Stimulated activated CD8-positive, alpha-beta memory T cell treated with anti-CD3 and anti-CD28 coated beads, Interleukin-7, amount 100 ng/mL, for 4 hours (primary cell): ENCODE data around the gene WDR45B.

Source experiments
- DNase-seq, 2 donors: peaks; one replicate each; pipeline ENCODE4 v3.0.0-alpha.2; 2020; ENCODE audit warnings: low read depth in 2 of 2

The WDR45B gene

DNA sequence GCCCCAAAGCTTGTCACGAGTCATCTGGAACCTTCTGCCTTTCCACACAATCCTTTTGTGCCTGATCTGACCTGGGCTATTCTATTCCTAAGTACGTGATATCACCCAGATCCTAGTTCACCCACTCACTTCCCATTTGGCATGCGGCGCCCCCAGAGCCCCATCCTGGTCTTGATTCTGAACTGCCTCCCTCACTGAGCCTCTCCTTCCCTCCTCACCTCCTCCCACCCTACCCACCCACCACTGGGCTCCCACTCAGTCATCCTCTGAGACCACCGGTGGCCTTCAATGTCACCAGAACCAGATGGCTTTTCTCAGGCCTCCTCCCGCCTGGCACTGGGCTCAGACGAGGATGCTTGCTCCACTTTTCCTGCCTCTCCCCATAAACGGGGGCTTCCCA, 18.5 kb downstream of the WDR45B start:
- DNase-seq: no peak

DNA sequence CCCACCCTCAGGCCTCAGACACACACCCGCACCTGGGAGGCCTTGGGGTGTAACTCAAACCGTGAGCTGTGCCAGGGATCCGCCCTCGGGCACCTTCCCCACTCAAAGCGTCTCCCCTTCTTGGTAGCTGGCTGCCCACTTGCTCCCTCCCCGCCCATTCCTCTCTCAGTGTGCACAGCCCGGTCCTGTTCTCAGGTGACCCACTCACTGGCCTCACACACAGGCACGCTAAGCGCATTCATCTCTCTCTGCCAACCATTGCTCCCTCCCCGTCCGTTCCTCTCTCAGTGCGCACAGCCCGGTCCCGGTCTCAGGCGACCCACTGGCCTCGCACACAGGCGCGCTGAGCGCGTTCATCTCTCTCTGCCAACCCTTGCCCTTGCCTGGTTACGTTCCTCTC, 20.8 kb downstream of the WDR45B start:
- DNase-seq: no peak

DNA sequence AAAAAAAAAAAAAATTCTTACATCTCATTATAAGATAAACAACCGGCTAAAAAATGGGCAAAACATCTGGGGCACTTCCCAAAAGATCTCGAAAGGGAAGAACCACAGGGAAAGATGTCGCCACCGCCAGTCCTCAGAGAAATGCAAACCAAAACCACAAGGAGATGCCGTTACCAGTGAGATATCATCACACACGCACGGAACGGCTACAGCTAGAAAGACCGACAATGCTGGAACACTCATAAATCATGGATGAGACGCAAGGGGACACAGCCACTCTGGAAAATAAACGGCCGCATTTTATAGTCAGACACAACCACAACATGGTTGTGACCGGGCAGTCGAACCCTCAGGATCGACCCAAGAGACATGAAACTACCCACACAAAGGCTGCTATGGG, 24.5 kb downstream of the WDR45B start:
- no peak for DNase-seq

DNA sequence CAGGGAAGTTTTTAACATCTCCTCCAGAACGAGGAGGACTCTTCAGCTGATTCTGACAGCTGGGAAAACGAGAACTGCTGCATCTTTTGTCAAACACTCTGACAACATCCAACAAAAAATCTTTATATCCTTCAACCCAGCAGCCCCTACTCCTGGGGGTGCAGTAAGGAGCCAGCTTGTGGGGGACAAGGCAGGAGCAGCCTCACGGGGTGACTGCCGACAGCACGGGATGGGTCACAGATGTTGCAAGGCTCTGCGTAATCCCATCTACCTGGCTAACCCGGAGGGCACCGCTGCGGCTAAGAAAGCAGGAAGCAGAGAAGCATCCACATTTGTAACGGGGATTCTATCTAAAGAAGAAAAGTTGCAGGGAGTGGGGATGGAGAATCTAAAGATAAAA, 28.6 kb downstream of the WDR45B start:
- DNase-seq: no peak

DNA sequence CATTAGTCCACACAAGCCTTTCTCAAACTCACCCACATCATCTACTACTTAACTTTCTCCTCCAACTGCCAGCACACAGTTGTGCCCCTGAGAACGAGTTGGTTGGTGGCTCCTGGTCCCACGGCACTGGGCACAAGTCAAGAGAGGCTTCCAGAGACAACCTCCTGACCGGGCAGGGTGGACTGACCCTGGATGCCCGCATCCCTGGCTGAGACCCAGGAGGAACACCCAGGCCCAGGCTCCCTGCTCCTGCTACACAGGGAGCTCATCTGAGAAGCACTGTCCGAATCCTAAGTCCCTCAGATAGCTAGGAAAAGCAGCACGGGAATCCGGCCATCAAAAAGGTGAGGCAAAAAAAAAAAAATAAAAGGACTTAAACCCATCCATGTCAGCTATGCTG, 29.0 kb downstream of the WDR45B start:
- no peak for DNase-seq

DNA sequence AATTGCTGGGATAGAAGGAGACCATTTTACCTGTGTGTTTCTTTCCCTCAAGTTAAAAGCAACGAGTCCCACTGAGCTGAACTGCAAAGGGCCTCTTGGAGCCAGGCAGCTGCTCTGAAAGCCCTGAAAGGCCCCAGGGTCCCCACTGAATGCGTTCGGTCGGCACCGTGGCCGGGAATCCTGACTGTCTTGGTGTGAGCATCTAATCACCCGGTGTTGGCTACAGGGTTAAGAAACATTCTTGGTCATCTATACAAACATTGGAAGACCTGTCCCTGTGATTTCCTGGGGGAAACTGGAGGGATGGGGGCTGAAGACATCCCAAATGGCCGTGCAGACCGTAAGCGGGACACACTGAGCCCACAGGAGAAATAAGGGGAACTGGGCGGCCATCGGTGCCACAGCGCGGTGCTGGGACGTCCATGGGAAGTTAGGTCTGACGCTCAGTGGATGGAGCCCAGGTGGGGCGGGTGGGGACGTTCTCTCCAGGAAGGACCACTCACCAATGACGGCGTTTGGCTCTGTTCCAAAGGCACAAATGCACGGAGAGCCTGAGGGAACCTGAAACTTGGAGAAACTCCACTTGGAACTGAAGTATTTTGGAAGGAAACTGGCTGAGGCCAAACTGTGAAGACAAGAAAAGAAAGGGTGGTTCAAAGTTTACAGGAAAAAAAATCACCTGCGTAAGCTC, 32.1 kb downstream of the WDR45B start:
- DNase-seq: no peak

DNA sequence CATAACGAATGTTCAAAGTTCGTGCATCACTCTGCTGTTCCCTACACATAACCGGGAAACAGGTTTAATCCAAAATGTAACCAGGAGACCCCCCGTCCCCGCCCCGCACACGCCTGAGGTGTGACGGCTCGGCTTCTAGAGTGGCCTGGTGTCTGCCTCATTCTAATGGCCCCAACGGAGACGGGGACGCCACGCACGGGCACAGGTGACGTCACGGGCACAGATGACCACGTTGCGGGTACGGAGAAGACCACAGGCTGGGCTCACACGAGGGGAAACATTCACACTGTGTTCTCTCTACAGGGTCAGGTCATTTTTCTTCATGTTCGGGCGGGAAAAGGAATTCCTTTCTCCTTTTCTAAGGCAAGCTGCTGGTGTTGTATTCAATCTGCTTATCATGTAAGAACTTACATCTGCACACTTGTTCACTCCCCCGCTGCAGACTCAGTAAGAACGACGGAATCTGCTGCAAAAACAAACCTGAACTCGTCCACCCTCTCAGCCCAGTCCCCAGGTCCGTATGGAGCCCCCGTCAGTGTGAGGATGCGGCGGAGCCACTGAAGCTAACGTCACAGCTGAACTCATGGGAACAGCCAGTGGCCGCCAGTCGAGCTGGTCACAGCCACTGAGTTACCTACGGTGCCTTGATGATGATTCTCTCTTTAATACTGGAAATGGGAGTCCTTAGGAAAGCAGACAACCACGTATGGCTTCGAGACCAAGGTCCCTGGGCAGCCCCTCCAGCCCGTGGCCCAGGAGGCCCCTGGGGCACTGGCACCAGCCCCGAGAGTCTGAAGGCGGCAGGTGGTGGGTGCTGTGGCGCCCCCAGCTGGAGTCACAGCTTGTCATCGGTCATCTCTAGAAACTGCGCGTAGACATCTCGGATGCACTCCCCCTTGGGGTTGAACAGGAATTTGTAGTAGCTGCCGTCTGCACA, 32.9 kb downstream of the WDR45B start:
- DNase-seq: no peak

DNA sequence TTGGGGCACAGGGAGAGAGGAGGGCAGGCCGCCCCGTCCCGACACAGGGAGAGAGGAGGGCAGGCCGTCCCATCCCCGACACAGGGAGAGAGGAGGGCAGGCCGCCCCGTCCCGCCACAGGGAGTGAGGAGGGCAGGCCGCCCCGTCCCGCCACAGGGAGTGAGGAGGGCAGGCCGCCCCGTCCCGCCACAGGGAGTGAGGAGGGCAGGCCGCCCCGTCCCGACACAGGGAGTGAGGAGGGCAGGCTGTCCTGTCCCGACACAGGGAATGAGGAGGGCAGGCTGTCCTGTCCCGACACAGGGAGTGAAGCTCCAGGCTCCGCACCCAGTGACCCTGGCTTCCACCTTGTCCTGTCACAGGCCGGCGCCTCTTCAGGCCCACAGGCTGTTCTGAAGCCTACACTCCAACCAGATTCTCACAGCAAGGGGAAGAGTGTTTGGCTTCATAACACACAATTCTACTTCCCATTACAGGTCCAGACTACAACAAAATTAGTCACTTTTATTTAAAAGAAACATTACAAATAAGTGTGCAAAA, 34.1 kb downstream of the WDR45B start:
- DNase-seq: no peak

DNA sequence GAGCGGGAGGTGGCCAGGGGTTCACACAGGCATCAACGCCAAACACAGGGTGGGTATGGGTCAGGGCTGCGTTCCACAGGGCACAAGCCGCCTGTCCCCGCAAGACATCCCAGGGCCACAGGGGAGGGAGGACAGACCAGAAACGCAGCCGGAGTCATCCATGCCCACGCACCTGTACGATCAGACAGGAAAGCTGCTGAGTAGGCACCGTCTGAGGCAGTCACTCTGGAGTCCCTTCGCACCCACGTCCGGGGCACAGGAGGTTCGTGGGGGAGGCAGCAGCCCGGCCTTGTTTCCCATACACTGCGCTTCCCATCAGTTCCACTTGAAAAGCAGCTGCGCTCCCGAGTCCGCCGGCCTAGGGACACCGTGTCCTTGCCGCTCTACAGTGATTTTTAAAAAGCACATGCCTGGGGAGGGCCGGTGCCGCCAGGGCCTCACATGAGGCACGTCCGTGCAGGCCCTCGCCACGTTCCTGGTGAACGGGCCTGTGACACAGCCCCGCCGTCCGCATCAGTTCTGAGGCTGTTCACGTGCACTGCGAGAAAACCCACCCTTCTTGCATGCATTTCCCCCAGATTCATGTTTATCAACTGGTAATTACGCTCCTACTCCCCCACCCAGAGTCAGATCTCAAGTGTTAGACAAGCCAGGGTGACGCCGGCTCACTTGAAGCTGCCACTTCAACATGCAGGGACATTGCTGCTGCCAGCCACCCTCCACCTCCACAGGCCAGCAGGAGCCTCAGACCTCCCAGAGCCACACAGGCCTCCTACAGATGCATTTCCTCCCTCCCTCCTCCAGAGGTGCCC, 34.8 kb downstream of the WDR45B start:
- no peak for DNase-seq

DNA sequence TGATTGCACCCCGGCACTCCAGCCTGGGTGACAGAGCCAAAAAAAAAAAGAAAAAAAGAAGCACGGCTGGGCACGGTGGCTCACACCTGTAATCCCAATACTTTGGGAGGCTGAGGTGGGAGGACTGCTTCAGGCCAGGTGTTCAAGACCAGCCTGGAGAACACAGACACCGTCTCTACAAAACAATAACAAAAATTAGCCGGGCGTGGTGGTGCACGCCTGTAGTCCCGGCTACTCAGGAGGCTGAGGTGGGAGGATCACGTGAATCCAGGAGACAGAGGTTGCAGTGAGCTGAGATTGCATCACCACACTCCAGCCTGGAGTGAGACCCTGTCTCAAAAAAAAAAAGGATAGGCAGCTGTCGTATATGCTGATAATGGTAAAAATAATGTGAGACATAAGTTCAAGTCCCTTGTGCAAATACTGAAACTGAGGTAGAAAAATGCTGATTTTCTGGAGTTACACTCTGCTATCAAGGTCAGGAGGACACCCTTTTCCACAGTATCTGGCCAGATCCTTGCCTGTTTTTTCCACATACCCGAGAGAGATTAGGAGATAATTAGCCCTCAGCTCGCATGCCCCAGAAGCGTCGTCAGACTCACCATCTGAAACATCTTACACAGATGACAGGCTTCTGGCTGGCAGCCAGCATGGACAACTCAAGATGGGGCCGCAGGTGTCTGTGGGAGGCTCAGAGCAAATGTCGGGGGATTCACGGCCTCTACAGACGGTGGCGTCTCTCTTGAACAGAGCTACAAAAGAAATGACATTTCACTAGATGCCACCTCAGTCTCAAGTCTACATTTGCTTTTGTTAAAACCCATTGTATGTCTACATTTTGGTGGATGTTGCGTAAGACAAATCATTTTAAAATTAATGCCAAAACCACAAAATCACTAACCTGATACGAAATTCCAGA, 36.8 kb downstream of the WDR45B start:
- DNase-seq: no peak

DNA sequence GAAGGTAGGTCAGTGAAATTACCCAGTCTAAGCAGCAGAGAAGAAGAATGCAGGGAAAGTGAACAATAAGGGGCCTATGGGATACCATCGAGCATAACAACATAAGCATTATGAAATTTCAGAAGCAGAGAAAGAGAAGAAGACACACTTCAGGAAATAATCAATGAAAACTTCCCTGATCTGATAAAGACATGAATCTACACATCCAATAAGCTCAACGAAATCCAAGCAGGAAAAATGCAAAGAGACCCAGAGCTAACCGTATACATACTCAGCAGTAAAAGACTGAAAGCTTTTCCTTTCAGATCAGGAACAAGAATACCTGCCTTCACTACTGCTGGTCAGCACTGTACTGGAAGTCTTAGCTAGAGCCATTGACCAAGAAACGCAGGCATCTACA, 38.6 kb downstream of the WDR45B start:
- no peak for DNase-seq

DNA sequence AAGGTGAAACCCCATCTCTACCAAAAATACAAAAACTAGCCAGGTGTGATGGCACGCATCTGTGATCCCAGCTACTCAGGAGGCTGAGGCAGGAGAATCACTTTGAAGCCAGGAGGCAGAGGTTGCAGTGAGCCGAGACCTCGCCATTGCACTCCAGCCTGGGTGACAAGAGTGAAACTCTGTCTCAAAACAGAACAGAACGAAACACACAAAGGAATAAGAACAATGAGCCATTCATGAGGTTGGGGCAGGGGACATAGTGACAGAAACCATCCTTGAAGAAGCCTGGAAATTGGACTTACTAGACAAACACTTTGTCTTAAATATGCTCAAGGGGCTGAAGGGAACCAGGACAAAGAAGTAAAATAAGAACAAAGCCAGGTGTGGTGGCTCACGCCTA, 39.4 kb downstream of the WDR45B start:
- no peak for DNase-seq

DNA sequence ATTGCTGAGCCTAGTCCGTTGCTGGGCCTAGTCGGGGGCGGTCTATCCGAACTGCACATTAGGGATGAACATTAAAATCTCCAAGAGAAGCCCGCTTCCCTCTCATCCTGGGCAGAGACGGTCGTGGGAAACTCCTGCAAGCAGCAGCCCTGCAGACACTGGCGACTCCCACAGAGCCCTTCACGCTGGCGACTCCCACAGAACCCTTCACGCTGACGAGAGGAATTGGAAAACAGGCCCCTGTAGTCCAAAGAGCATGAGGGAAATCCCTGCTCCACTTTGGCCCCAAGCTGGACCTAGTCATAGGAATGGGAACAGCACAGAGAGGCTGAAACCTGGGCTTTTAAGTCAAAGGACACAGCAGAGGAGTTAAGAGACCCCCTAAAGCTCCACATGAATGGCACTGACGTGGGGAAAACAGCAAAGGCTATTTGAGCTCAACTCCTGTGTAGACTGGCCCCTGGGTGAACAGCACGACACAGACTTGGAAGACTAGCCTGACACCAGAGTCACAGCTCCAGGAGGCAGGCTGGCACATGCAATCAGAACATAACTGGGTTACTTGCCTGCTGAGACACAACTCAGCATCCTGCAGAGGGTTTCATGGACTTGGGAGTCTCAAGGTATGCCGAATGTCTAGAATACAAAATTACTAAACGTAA, 42.2 kb downstream of the WDR45B start:
- no peak for DNase-seq

DNA sequence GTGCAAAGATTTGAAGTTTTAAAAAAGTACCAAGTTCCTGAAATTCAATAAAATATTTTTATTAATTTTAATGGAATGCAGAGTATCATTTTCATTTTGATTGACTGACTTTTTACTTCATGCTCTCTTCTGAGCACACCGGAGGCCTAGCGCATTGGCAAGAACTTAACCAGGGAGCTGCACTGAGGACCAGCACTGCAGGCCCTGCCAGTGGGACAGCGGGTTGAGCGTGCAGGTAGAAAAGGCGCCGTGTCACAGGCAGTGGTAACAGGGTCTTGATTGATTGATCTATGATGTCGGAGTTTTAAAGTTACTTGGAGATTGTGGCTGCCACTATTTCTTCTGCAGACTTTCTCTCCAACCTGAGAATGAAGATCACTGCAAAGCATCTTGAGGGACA, 43.7 kb downstream of the WDR45B start:
- DNase-seq: no peak

DNA sequence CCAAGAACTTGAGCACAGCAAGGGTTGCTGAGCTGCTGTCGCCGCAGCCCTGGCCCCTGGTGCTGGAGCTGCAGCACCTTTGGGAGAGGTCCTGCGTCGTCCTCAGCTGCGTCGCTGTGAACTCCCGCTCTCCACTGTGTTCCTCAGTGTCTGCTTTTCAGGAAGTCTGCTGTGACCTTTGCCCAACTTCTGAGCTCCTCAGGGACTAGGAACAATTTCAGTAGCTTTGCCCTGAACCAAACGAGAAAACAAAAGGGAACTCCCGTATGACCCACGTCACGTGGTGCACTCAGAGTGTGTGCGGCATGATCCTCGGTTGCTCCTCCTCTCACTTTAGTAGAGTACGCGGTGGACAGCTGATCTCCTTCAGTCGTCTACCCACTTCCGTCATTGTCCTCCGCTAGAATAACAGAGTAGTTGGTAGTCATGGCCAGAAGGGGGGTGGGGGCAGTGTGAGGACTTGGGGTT, 44.2 kb downstream of the WDR45B start:
- no peak for DNase-seq

DNA sequence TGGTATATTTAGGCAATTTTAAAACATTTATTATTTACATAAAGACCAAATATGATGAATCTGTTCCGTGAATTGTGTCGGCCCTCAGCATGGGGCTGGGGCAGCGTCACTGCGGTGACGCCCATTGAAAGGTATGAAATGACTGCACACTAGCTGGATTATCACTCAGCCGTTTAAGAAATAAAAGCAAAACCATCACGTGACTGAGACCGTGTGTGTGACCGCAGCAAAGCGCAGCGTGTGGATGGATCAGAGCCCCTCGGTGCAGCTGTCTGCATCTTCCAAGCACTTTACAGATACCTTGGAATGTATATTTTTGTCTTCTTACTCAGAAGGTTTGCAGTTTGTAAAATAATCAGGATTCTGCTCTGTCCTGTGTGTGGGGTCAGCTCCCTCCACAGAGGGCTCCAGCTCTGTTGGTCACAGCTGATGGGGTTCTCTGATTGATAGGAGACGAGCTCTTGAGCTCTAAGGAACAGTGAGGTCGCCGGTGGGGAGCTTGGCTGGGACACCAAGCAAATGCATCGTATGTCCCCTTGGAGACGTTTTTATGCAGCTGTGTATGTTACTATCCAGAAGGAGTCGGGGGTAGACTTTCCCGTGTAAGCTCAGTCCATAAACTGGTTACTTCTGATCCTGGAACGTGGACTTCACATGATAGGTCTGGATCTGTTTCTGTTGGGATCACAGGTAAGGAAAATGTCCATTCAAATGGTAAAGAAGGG, 45.1 kb downstream of the WDR45B start:
- no peak for DNase-seq

DNA sequence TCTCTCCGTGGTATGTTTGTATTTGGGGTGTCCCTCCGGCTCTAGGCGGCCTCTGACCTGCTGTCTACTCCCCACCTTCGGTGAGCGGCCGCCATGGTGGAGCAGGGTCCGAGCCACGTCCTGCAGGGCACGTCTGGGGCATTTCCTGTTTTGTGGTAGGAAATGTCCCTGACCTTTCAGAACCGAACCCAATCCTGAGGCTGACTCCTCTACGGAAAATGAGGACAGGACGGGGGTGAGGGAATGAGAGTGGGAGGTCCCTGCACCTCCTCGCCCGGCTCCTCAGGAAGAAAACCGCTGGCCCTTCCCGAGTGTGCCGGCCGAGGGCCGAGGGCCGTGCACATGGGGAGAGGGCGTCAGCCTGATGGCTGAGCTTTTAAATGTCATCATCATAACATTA, 45.8 kb downstream of the WDR45B start:
- no peak for DNase-seq

DNA sequence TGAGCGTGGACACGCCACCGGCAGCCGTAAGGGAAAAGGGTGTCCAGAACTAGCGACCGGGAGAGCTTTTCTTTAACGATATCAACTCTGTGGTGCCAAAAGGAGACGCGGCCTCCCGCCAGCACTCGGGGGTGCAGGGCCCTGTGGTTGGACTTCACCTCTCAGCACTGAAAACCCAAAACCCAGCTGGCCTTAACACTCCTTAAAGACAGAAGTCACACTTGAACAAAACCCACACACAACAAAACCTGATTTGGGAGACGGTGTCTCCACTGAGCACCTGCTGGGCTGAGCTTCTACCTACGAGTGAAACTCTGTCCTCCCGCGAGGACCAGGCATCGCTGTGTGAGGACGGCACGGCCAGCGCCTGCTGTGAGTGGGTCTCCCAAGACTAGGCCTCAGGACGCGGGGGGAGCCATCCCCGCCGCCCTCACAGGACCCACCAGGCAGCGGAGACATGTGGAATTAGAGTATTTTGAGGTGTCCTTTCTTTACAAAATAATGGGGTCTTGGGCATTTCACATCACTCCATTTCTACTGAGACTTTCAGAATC, 46.7 kb downstream of the WDR45B start:
- DNase-seq: no peak

DNA sequence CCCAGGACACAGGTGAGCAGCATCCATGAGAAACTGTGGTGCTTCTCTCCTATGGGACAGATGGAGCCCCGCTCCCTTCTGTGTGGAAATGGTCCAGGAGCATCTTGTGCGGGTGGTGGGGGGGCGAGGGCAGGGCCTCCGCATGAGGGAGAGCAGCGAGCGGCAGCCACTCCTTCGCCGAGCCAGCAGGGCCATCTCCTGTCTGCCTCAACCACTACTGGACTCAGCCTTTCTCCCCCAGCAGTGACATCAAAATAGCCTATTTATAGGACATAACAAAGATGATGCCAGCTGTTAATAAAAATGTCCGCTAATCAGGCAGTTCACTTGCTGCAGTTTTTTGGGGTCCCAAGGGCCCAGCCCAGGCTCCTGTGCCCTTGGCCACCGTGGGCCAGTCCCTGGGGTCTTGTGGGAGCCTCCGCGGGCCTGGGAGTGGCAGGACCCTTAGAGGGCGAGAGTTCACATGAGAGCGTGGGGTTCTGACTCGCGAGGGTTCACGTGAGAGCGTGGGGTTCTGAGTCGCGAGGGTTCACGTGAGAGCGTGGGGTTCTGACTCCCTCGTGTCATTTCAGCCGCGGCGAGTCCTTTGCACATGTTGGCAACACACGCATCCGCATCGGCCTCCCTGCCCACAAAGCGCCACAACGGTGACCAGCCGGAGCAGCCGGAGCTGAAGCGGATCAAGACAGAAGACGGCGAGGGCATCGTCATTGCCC, 47.4 kb downstream of the WDR45B start:
- DNase-seq: no peak
